ENCODE data around the gene EHBP1L1.

The EHBP1L1 gene

GRCh38 chr11:65580031-65580692, 4.3 kb downstream of the EHBP1L1 start:
- H3K4me3 ChIP-seq (replicated peaks in 1 of 2; ENCODE audit: low read depth in 2 of 2, low read length in 2 of 2) = no peak overlapping the region
- TF ChIP-seq CTCF (IDR thresholded peaks at IDR 0.05; ENCODE audit: low read depth, low read length) = no peak

GRCh38 chr11:65580756-65581155, 4.9 kb downstream of the EHBP1L1 start:
- DNase-seq (ENCODE audit: low read depth in 2 of 2) = no peak
- H3K4me3 ChIP-seq (replicated peaks in 1 of 2; ENCODE audit: low read depth in 2 of 2, low read length in 2 of 2) = no peak overlapping the region
- no peak for TF ChIP-seq CTCF (IDR thresholded peaks at IDR 0.05; ENCODE audit: low read depth, low read length)

More at GRCh38 chr11:65580031-65580692, 4.3 kb downstream of the EHBP1L1 start:
- DNase-seq (ENCODE audit: low read depth in 2 of 2) = no peak

GRCh38 chr11:65581928-65582327, 6.1 kb downstream of the EHBP1L1 start:
- no peak for DNase-seq (ENCODE audit: low read depth in 2 of 2)
- no peak overlapping the region for H3K4me3 ChIP-seq (replicated peaks in 1 of 2; ENCODE audit: low read depth in 2 of 2, low read length in 2 of 2)
- no peak for TF ChIP-seq CTCF (IDR thresholded peaks at IDR 0.05; ENCODE audit: low read depth, low read length)

- no peak for TF ChIP-seq CTCF (IDR thresholded peaks at IDR 0.05; ENCODE audit: low read depth, low read length)
These were observed 7.7 kb downstream of the EHBP1L1 start for GRCh38 chr11:65583589-65583988.

GRCh38 chr11:65584106-65584505, 8.3 kb downstream of the EHBP1L1 start:
- no peak for TF ChIP-seq CTCF (IDR thresholded peaks at IDR 0.05; ENCODE audit: low read depth, low read length)
- no peak overlapping the region for H3K4me3 ChIP-seq (replicated peaks in 1 of 2; ENCODE audit: low read depth in 2 of 2, low read length in 2 of 2)
- DNase-seq (ENCODE audit: low read depth in 2 of 2) = no peak

More at GRCh38 chr11:65583589-65583988, 7.7 kb downstream of the EHBP1L1 start:
- no peak overlapping the region for H3K4me3 ChIP-seq (replicated peaks in 1 of 2; ENCODE audit: low read depth in 2 of 2, low read length in 2 of 2)
- no peak for DNase-seq (ENCODE audit: low read depth in 2 of 2)

- TF ChIP-seq CTCF (IDR thresholded peaks at IDR 0.05; ENCODE audit: low read depth, low read length) = no peak
- no peak overlapping the region for H3K4me3 ChIP-seq (replicated peaks in 1 of 2; ENCODE audit: low read depth in 2 of 2, low read length in 2 of 2)
- DNase-seq (ENCODE audit: low read depth in 2 of 2) = no peak
These were observed 8.9 kb downstream of the EHBP1L1 start for GRCh38 chr11:65584723-65585171.
